Breast epithelium (tissue), 3 donors: Measurements from ENCODE around the gene MXRA7.

Source experiments
- POLR2A ChIP-seq: fragments of 450-650 bp; IDR thresholded peaks from one replicate; pipeline ENCODE4 v1.6.1; 2016; ENCODE audit warnings: antibody characterized with exemption, mild to moderate bottlenecking, moderate library complexity
- TF ChIP-seq, protein P1 (sequence below), 3 donors: fragments of 450-650 bp; IDR thresholded peaks; one replicate each; pipeline ENCODE4 v1.5.1; 2016 to 2017; ENCODE audit warnings: antibody characterized with exemption in 3 of 3, mild to moderate bottlenecking in 3 of 3, moderate library complexity in 3 of 3

DNA sequence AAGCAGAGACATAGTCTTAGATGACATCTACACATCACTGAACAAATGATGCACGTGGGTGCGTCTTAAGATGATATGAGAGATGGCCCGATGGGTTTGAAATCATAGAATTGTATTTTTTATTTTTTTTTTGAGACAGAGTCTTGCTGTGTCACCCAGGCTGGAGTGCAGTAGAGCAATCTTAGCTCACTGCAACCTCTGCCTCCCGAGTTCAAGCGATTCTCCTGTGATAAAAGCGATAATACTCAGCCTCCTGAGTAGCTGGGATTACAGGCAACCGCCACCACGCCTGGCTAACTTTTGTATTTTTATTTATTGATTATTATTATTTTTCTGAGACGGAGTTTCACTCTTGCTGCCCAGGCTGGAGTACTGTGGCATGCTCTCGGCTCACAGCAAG, 72.5 kb downstream of the MXRA7 start:
- TF ChIP-seq, protein P1, sequence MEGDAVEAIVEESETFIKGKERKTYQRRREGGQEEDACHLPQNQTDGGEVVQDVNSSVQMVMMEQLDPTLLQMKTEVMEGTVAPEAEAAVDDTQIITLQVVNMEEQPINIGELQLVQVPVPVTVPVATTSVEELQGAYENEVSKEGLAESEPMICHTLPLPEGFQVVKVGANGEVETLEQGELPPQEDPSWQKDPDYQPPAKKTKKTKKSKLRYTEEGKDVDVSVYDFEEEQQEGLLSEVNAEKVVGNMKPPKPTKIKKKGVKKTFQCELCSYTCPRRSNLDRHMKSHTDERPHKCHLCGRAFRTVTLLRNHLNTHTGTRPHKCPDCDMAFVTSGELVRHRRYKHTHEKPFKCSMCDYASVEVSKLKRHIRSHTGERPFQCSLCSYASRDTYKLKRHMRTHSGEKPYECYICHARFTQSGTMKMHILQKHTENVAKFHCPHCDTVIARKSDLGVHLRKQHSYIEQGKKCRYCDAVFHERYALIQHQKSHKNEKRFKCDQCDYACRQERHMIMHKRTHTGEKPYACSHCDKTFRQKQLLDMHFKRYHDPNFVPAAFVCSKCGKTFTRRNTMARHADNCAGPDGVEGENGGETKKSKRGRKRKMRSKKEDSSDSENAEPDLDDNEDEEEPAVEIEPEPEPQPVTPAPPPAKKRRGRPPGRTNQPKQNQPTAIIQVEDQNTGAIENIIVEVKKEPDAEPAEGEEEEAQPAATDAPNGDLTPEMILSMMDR (IDR thresholded peaks at IDR 0.05), result no peak
- no peak for TF ChIP-seq POLR2A
